ENCODE results near the gene FAM90A26.
"Not testable (repeated sequence)": the region's sequence is repeated elsewhere in the genome, so short reads cannot be mapped to it uniquely, and the experiment has no call there.

GRCh38 chr4:9152180-9153007 lies 17.8 kb upstream of the FAM90A26 start:
- TF ChIP-seq BCLAF1 (IDR thresholded peaks at IDR 0.05); EZH2 (IDR thresholded peaks at IDR 0.05; ENCODE audit: borderline replicate concordance, control insufficient read depth, low read depth, low read length); SRF (IDR thresholded peaks at IDR 0.05; ENCODE audit: low read depth in 2 of 2, low read length in 2 of 2); NR2C2 (IDR thresholded peaks at IDR 0.05; ENCODE audit: borderline replicate concordance, control insufficient read depth, insufficient read length, low read depth); CTCF (IDR thresholded peaks at IDR 0.05 in 2 of 3, conservative IDR thresholded peaks at IDR 0.05 in 1 of 3; ENCODE audit: control insufficient read depth in 2 of 3, extremely low read depth in 1 of 3, insufficient read depth in 1 of 3, low read depth in 3 of 3, low read length in 3 of 3); POLR2A (IDR thresholded peaks at IDR 0.05; ENCODE audit: low read depth, low read length); CHD1 (IDR thresholded peaks at IDR 0.05; ENCODE audit: low read depth, low read length); RFX5 (IDR thresholded peaks at IDR 0.05; ENCODE audit: low read depth, low read length); ESRRA (IDR thresholded peaks at IDR 0.05; ENCODE audit: low read length); CBFB (IDR thresholded peaks at IDR 0.05; ENCODE audit: low read depth): not testable (repeated sequence)
